Measurements from ENCODE around the gene HSD17B11. TPM values are rescaled to one million over a fixed set of nuclear protein-coding genes. Genes with fewer than 3 reads are reported as not detected.

HSD17B11 gene
- total RNA-seq, 1 experiment from 2014 or later = 47.4 TPM

GRCh38 chr4:87406462-87406861, 15.5 kb upstream of the HSD17B11 start:
- Histone ChIP-seq H3K4me2 (ENCODE audit: low read length) (no peak overlapping the region), H3K9ac (ENCODE audit: low read length) (no peak overlapping the region), H2AFZ (ENCODE audit: low read depth, low read length, poor library complexity, severe bottlenecking) (no peak overlapping the region), H3K9me2 (ENCODE audit: insufficient read depth) (no peaks in the 10 kb centered on the region), H4K20me1 (ENCODE audit: insufficient read depth) (no peaks in the 10 kb centered on the region), H3K4me1 (ENCODE audit: control insufficient read depth in 1 of 2, insufficient read depth in 2 of 2, low read length in 2 of 2) (no peaks in the 10 kb centered on the region), H3K27me3 (ENCODE audit: insufficient read depth, low read length) (no peaks in the 10 kb centered on the region), H3K36me3 (ENCODE audit: control insufficient read depth in 1 of 2, insufficient read depth in 2 of 2, low read length in 2 of 2) (no peaks in the 10 kb centered on the region), H3K9me3 (ENCODE audit: control insufficient read depth in 1 of 2, insufficient read depth in 1 of 2, low read depth in 1 of 2, low read length in 2 of 2) (no peaks in the 10 kb centered on the region), H3K79me2 (ENCODE audit: insufficient read depth, low read length) (no peaks in the 10 kb centered on the region), H3K27ac (ENCODE audit: low read depth, low read length) (no peak overlapping the region), H3K4me3 (replicated peaks in 1 of 2; ENCODE audit: low read depth in 1 of 2, low read length in 2 of 2) (no peak overlapping the region)
- ATAC-seq = no peak
- TF ChIP-seq CBX3 (IDR thresholded peaks at IDR 0.05; ENCODE audit: low read depth) (no peak), POLR2AphosphoS5 (IDR thresholded peaks at IDR 0.05; ENCODE audit: low read depth, low read length) (no peak), RAD21 (IDR thresholded peaks at IDR 0.05; ENCODE audit: low read depth) (no peak), ZNF274 (IDR thresholded peaks at IDR 0.05; ENCODE audit: low read depth, low read length) (no peak), SIN3A (IDR thresholded peaks at IDR 0.05; ENCODE audit: low read depth) (no peak), SRF (IDR thresholded peaks at IDR 0.05; ENCODE audit: low read depth) (no peak), SP1 (IDR thresholded peaks at IDR 0.05; ENCODE audit: low read depth) (no peak), FOSL1 (IDR thresholded peaks at IDR 0.05; ENCODE audit: low read depth) (no peak), EZH2 (IDR thresholded peaks at IDR 0.05) (no peak), TCF7L2 (IDR thresholded peaks at IDR 0.05; ENCODE audit: borderline replicate concordance, extremely low read depth, insufficient read depth, insufficient read length) (no peak), EZH2phosphoT487 (IDR thresholded peaks at IDR 0.05; ENCODE audit: borderline replicate concordance) (no peak), CEBPB (IDR thresholded peaks at IDR 0.05; ENCODE audit: low read depth) (no peak)
- POLR2A ChIA-PET = interaction anchor here (1.3 kb wide), 1 partner anchor 14 kb away, joined by 3 read pairs; no protein-coding TSS in a partner anchor
- DNase-seq (ENCODE audit: low read depth, low spot score) = no peak
- CTCF ChIA-PET = no interaction called here
- RAD21 ChIA-PET (ENCODE audit: low non-redundant PET in 1 of 2, low total read pairs in 2 of 2, uncharacterized antibody in 2 of 2, unreplicated experiment in 2 of 2) = no interaction called here
- BruUV-seq (replicated peaks) = no TSS peak
- intact Hi-C loops (cut with micrococcal nuclease) = no loop called here

GRCh38 chr4:87405211-87405820, 14.3 kb upstream of the HSD17B11 start:
- no peak overlapping the region for H3K4me2 ChIP-seq (ENCODE audit: low read length)
- RAD21 ChIA-PET (ENCODE audit: low non-redundant PET in 1 of 2, low total read pairs in 2 of 2, uncharacterized antibody in 2 of 2, unreplicated experiment in 2 of 2) = no interaction called here
- H3K4me3 ChIP-seq (replicated peaks in 1 of 2; ENCODE audit: low read depth in 1 of 2, low read length in 2 of 2) = no peak overlapping the region
- POLR2A ChIA-PET = no interaction called here
- no peaks in the 10 kb centered on the region for H3K4me1 ChIP-seq (ENCODE audit: control insufficient read depth in 1 of 2, insufficient read depth in 2 of 2, low read length in 2 of 2)
- DNase-seq (ENCODE audit: low read depth, low spot score) = no peak
- no peaks in the 10 kb centered on the region for H3K9me2 ChIP-seq (ENCODE audit: insufficient read depth)
- intact Hi-C loops (cut with micrococcal nuclease) = no loop called here
- no peaks in the 10 kb centered on the region for H3K36me3 ChIP-seq (ENCODE audit: control insufficient read depth in 1 of 2, insufficient read depth in 2 of 2, low read length in 2 of 2)
- no peak for ATAC-seq
- no peaks in the 10 kb centered on the region for H3K27me3 ChIP-seq (ENCODE audit: insufficient read depth, low read length)
- H2AFZ ChIP-seq (ENCODE audit: low read depth, low read length, poor library complexity, severe bottlenecking) = no peak overlapping the region
- no peaks in the 10 kb centered on the region for H3K79me2 ChIP-seq (ENCODE audit: insufficient read depth, low read length)
- no peaks in the 10 kb centered on the region for H3K9me3 ChIP-seq (ENCODE audit: control insufficient read depth in 1 of 2, insufficient read depth in 1 of 2, low read depth in 1 of 2, low read length in 2 of 2)
- CTCF ChIA-PET = interaction anchor here (0.8 kb wide), 1 partner anchor 12 kb away, joined by 3 read pairs; no protein-coding TSS in a partner anchor
- no TSS peak for BruUV-seq (replicated peaks)
- no peak overlapping the region for H3K27ac ChIP-seq (ENCODE audit: low read depth, low read length)
- H3K9ac ChIP-seq (ENCODE audit: low read length) = no peak overlapping the region
- no peaks in the 10 kb centered on the region for H4K20me1 ChIP-seq (ENCODE audit: insufficient read depth)
- TF ChIP-seq RAD21 (IDR thresholded peaks at IDR 0.05; ENCODE audit: low read depth) (no peak), ZFX (IDR thresholded peaks at IDR 0.05) (no peak), ZBTB33 (IDR thresholded peaks at IDR 0.05; ENCODE audit: extremely low read depth, insufficient replicate concordance, low read length) (no peak), ATF3 (IDR thresholded peaks at IDR 0.05) (no peak), SIN3A (IDR thresholded peaks at IDR 0.05; ENCODE audit: low read depth) (no peak), MAX (IDR thresholded peaks at IDR 0.05) (no peak), ELF1 (IDR thresholded peaks at IDR 0.05; ENCODE audit: borderline replicate concordance, low read depth) (no peak), EGR1 (IDR thresholded peaks at IDR 0.05; ENCODE audit: low read depth) (no peak), CEBPB (IDR thresholded peaks at IDR 0.05; ENCODE audit: low read depth) (no peak), EZH2 (IDR thresholded peaks at IDR 0.05) (no peak), FOSL1 (IDR thresholded peaks at IDR 0.05; ENCODE audit: low read depth) (no peak), CBX3 (IDR thresholded peaks at IDR 0.05; ENCODE audit: low read depth) (no peak), TCF7L2 (IDR thresholded peaks at IDR 0.05; ENCODE audit: borderline replicate concordance, extremely low read depth, insufficient read depth, insufficient read length) (no peak), POLR2AphosphoS5 (IDR thresholded peaks at IDR 0.05; ENCODE audit: low read depth, low read length) (no peak), SP1 (IDR thresholded peaks at IDR 0.05; ENCODE audit: low read depth) (no peak), YY1 (IDR thresholded peaks at IDR 0.05; ENCODE audit: extremely low read depth, insufficient replicate concordance, low read depth, low read length) (no peak)
